HL-60/S4 treated with retinoic acid at 250 ng/mL for 4 days and 3 days (cell line): ENCODE measurements around the gene RCN1.
"Not testable (repeated sequence)": the region's sequence is repeated elsewhere in the genome, so short reads cannot be mapped to it uniquely, and the experiment has no call there.

ENCODE experiments used
- in situ Hi-C: fragments of 300-500 bp; cut with MboI; formaldehyde crosslinking; loops from 2 replicates; pipeline ENCODE4 v1.7.0; 2022; ENCODE audit warnings: low sequenced_read_pairs

The RCN1 gene

DNA sequence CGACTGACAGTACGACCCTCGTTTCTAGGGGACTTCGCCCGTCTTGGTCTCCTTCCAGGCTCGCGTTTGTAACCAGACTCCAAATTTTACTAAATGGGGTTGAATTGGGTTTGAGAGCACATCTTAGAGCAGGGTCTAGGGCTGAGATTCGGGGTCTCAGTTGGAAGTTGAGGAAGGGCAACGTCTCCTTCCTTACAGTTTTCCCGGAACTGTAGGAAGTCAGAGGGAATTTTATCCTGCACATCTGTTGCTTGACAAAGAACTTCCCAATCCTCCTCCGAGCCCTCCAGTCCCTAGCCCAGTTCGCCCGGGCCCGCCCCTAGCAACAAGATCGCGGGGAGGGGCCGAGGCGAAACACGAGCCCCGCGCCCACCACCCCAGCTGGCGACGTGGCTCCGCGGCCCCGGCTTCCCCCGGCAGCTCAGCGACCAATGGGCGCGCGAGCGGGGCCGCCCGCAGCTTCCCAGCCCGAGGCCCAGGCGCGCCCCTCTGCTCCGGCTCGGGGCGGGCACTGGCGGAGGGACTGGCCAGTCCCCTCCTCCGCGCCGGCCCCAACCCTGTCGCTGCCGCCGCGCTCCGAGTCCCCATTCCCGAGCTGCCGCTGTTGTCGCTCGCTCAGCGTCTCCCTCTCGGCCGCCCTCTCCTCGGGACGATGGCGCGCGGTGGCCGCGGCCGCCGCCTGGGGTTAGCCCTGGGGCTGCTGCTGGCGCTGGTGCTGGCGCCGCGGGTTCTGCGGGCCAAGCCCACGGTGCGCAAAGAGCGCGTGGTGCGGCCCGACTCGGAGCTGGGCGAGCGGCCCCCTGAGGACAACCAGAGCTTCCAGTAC, at the start of gene RCN1:
Gene RCN1, plus strand, starts transcription at position 530 of the 826 bp plus-strand sequence. Its CDS starts 123 bp downstream, at position 653.
- in situ Hi-C loops = no loop called here

DNA sequence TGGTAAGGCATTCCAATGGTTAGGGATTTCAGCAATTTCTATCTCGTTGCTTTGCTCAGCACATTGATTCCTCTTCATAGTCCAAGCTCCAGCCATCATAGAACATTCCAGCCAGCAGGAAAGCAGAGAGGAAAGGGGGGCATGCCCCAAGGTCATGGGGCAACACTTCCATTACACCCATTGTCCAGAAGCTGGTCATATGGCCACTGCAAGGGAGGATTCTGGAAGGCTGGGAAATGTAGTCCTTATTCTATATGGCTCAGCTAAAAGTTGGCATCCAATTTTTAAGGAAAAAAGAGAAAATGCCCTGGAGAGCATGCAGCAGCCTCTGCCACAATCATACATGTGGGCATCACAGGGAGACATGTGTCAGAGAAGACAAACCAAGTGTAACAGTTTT, 47.1 kb upstream of the RCN1 start:
- in situ Hi-C loops = no loop called here

DNA sequence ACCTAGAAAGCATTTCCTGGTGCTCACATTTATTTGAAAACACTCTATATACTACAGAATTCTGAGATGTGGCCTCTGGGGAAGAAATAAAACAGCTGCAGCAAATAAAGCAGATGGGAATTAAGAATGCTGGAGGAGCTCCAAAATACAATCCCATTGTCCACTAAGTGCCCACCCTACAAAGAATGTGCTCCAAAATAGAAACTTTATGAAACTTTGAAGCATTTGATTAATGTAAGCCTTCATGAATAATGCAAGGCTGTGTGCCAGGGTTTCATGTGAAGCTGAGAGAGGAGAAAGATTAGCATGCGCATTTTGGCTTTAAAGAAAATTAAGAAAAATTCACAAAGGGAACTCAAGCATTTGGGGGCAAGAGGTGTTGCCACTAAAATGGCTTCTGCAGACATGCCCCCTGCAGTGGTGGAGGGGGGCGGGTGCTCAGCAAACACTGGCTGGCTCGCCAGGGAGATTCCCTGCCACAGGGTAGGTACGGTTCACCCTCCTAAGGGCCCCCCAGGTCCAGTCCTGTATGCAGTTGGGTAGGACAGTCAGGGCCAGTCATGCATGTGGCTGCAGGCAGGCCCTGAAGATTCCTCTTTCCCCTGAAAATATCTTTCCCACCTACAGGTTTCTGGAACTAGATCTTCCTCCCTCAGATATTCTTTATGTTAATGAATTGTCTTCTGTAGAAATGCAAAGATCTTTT, 46.6 kb upstream of the RCN1 start:
- in situ Hi-C loops = no loop called here

DNA sequence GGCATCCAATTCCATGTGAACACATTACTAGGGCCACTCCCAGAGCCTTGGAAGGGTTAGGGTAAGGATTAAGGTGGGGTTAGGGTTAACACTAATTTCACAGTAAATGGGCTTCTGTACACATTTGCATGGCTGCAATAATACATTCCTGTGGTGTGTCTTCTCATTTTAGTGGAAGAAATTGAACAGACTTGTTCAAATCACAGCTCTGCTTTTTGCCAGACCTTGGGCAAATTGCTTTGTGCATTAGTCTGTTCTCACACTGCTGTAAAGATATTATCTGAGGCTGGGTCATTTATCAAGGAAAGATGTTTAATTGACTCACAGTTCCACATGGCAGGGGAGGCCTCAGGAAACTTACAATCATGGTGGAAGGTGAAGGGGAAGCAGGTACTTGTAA, 45.4 kb upstream of the RCN1 start:
- in situ Hi-C loops = no loop called here

DNA sequence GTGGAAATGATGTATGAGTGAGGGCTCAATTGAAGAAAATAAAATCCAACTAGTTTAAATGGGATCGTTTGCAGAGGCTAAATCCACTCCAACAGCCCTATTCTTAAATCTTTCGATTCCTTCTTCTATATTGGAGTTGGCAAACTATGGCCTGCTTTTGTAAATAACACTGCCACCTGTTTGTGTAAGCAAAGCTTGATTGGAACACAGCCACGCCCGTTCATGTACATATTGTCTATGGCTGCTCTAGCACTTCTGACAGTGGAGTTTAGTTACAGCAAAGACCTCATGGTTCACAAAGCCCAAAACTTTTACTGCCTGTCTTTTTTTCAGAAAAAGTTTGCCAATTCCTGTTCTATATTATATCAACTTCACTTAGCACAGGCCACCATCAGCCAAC, 40.6 kb upstream of the RCN1 start:
- in situ Hi-C loops = loop anchor here (10.0 kb wide), 1 partner anchor 125 kb away; no protein-coding TSS in a partner anchor

DNA sequence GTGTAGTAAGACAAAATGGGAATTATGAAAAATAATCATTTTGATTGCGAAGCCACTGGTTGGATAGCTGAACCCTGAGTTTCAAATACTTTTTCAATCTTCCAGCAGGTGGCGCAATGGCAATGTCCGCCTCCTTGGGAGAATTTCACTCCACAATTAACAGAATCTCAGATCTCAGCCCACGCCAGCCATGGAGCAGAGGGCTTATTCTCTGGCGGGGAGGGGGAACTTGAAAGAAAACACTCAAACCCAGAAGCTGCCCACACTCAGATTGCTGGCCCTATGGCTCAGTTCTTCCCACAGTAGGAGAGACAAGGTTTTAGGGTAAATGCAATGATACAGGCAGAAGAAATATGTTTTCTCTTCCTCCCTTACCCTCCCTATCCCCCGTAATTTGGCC, 38.7 kb upstream of the RCN1 start:
- in situ Hi-C loops = loop anchor here (10.0 kb wide), 1 partner anchor 123 kb away; no protein-coding TSS in a partner anchor

DNA sequence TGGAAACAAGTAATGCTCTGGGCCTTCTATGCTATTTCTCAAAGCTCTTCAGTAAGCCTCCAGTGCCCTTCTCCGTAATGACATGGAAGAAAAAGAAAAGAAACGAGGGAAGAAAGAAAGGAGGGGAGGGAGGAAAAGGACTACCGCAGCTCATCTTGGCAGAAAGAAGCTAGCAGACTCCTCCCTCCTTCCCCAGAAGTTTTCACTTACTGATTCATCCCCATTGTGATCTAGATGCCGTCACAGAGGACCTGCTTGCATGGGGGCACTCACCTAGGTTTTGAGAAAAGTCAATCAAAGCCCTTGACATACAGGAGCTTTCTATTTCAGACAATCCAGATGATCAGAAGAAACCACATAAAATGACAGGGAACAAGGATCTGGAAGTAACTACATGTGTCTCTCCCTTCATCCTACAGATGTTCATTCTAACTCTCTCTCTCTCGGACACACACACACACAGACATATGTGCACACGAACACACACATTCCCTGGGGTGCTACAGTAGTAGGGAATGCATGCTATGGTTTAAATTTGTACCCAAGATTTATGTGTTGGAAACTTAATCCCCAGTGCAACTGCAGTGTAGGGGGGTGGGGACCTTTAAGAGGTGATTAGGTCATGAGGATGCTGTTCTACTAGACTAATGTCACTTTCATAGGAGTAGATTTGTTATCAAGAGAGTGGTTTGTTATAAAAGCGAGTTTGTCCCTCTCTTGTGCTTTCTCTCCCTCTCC, 37.6 kb upstream of the RCN1 start:
- in situ Hi-C loops = loop anchor here (10.0 kb wide), 1 partner anchor 121 kb away; no protein-coding TSS in a partner anchor

DNA sequence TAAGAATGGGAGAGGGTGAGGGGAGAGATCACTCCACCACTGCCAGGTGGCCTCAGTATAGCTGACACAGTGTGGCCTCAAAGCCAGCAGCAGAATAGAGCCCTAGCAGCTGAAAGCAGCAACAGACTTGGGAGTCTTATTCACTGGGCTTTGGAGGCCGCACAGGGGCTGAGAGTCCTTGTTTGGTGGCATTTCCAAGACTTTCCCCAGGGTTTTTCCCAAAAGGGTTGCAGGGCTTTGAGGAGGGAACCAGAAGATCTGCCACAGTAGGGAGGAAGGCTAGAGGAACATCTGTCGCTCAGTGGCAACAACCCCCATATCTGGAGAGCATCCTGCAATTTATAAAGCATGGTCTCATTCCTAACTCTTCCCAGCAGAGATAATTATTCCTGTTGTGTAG, 35.0 kb upstream of the RCN1 start:
- in situ Hi-C loops = loop anchor here (10.0 kb wide), 1 partner anchor 119 kb away; no protein-coding TSS in a partner anchor

DNA sequence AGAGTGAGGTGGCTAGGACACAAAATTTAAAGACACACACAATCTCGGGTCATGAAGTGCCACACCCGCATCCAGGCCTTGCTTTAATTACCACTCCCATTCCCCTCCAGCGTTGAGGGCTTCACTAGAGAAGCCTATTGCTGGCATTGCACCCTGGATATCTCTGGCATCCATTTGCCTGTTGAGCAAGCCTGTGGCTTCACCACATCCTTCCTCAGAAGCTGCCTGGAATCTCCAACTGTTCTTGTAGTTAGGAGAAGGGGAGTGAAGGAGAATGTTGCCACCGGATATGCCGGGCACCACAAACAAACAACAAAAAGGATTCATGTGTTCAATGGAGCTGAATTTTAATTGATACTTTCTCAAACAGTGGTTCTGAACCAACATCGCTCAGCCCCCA, 34.4 kb upstream of the RCN1 start:
- in situ Hi-C loops = loop anchor here (10.0 kb wide), 1 partner anchor 118 kb away; no protein-coding TSS in a partner anchor

DNA sequence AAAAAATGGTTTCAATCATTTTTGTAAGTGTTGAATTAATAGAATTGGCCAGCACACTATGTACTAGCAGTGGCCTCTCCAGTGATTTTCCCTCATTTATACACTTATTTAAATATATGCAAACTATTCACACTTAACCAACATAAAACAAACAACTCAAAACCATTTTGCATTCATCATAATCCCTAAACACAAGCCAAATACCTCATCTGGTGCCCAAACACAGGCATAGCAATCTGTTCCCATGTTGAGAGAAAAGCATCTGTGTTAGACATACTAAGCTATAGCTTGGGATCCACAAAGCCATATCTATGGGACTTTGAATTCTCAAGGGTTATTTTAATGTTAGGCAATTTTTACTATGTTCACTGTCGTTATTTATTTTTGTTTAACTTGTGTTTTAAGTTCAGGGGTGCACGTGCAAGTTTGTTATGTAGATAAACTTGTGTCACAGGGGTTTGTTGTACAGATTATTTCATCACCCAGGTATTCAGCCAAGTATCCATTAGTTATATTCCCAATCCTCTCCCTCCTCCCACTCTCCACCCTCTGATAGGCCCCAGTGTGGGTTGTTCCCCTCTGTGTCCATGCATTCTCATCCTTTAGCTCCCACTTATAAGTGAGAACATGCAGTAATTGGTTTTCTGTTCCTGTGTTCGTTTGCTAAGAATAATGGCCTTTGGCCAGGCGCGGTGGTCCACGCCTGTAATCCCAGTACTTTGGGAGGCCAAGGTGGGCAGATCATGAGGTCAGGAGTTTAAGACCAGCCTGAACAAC, 31.0 kb upstream of the RCN1 start:
- in situ Hi-C loops = loop anchor here (10.0 kb wide), 1 partner anchor 115 kb away; no protein-coding TSS in a partner anchor

DNA sequence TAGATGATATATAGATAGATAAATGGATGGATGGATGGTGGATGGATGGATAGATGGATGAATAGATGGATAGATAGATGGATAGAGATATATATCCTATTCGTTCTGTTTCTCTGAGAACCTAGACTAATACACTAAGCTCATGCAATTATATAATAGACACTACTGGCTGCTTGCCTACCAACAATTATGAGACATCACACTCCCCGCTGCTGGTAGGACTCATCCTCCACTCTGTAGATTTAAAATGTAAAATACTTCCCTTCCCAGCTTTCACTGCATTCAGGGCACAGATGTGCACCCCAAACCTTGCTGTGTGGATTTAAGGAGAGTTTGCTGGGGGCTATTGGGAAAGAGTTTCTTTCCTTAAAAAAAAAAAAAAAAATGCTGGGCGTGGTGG, 28.3 kb upstream of the RCN1 start:
- in situ Hi-C loops = no loop called here

DNA sequence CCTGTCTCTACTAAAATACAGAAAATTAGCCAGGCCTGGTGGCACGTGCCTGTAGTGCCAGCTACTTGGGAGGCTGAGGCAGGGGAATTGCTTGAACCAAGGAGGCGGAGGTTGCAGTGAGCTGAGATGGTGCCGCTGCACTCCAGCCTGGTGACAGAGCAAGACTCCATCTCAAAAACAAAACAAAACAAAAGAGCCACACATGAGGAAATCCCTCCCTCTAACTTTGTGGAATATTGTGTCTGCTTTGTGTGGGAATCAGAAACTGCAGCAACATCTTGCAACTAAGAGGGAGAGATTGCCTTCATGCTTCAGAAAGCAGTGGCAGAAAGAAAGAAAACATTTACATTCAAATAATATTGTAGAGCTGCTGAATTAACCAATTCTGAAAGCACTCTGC, 27.8 kb upstream of the RCN1 start:
- in situ Hi-C loops = not testable (repeated sequence)

DNA sequence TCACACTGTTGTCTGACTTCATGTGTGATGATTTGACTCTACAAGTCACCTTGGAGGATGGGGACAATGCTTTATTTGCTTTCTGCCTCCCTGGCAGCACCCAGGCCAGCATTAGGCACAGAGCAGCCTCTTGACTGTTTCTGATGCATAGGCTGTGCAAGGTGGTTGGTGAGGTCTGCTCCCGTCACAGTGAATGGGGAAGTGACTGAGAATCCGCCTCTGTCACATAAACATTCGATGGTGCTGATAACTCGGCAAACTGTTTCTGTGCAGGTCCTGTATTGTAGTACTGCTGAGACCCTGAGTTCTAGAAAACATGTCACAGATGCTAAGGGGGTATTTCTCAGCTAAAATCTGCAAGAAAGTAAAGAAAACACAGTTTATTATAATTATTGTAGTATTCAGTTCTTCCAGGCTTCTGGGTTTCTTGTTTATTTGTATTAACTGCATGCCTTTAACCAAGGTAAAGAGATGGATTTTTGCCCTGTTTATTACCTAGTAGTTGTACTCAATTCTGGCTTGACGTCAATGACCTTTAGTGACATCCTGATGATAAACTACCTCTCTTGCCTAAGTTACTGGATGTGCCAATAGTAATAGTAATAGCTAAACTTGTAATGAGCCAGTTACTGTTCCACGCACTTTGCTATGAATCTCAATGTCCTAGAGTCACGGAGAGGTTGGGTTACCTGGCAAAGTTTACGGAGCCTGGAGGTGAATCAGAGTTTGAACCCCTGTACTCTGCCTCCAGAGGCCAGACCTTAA, 24.8 kb upstream of the RCN1 start:
- in situ Hi-C loops = no loop called here

DNA sequence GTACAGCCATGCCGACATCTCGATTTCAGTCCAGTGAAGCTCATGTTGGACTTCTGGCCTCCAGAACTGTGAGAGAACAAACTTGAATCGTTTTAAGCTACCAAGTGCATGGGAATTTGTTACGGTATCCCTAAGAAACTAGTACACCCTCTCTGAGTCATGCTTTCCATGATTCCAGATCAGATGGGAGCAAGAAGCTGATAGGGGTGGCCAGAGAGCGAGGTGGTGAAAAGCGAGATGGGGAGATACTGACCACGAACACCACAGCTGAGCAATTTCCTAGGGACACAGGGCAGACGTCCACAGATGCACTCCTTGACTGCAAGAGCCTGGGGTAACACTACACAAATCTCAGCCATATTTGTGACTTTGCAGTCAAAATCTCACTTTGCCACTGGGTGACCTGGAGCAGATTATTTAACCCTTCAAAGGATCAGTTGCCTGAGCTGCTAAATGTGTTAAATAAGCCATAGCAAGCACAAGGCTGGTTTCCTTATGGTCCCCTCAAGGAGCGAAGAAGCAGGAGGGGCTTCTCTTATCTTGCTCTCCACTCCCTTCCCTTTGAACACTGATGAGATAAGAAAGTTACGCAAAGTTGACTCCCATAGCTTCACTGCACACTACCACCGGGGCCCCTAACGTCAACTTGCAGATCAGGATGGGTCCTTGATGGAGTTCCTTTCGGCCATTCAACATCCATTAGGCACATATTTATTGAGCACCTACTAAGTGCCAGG, 22.6 kb upstream of the RCN1 start:
- in situ Hi-C loops = no loop called here

DNA sequence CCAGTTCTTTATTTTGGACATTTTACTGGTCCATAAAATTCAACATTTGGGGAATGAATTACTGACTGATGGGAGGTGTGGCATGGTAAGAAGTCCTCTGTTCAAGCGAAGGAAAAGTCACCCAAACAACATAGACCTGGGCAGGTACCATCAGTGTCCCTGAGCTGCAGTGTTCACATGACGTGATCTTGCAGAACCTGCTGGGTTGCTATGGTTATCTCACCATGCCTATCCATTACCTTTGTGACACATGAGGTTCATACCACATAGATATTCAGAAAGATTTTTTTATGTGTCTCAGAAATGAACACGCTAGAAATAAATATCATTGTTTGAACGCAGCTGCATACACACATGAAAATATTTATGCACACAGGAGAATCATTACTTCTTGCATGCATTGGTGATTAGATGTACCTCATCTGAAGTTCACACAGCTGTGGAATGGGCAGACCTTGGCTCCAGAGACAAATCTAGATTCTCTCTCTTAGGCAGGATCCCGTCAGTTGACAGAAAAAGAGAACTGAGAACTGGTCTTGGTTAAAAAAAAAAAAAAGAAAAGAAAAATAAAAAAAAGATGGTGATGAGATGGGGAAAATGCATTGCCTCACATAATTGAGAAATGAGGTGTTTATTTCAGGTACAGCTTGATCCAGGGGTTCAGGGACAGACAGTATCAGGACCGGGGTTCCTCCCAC, 21.4 kb upstream of the RCN1 start:
- in situ Hi-C loops = no loop called here

DNA sequence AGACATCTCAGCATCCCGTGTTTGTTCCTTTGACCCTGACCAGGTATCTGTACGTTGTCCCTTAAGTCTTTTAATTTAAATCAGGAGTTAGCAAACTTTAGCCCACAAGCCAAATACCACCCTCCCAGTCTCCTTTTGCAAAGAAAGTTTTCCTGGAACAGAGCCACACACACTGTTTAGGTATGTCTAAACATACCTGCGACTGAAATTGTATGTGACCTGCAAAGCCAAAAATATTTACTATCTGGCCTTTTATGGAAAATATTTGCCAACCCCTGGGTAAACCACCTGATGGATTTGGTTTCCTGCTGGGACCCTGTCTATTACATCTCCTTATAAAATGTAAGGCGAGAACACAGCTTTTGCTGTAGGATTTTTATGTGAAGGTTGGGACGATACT, 20.2 kb upstream of the RCN1 start:
- in situ Hi-C loops = no loop called here

DNA sequence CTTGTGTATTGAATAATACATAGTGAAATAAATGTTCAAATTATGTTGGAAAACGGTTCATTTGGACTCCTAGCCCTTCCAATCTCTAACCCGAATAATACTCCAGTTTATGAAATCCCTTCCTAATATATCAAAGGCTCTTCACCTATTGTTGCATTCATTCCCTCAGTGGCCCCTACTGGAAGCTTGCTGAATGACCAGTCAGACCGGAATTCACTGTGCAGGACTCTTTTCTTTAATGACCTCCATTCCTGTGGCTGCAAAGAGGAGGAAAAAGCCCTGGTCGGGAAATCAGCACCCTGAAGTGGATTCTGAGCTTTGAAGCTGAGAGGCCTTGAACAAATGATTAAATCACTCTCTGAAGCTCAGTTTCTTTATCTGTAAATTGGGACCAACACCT, 19.1 kb upstream of the RCN1 start:
- in situ Hi-C loops = no loop called here

DNA sequence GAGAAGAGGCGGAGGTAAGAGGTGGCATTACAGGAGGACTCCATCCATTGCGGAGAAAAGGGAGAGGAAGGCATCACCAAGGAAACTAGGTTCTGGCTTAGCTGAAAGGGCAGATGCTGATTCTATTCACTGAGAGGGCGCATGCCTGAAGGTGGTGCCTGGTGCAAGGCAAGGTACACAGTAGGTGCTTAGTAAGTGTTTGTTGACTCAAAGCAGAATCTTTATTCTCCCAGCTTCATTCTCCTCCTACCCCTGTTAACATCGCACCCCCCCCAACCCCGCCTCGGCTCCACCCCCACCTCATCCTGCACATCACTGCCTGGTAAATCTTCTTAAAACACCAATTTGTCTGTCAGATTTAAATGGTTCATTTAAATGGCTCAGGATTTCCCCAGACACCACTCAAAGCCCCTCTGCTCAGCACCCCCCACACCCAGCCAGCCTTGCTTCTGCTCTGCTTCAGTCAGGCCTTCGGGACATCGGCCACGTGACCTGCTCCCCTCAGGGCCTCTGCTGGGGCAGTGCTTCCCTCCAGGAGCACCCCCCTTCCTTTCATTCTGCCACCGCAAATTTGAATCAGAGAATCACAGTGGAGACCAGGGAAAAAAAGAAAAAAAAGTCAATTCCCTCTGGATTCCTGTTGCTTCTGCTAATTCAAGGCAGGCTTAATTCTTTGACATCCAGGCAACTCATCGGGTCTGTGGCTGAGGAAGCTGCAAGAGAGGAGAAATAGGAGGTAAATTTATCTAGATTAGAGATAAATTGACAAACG, 17.8 kb upstream of the RCN1 start:
- in situ Hi-C loops = no loop called here
